Panc1 (cell line): ENCODE data around the gene CACNA1C. TPM values are rescaled to one million over a fixed set of nuclear protein-coding genes. Genes with fewer than 3 reads are reported as not detected.

Source experiments
- ATAC-seq: fragments of 200-7000 bp; cut with Tn5 transposase; 2 replicates; pipeline ENCODE4 v1.9.1; 2020; ENCODE audit warnings: mild to moderate bottlenecking, moderate library complexity
- BruUV-seq: library from RNA; stranded (reverse); fragments of 400-500 nt; replicated peaks from 2 replicates; lab custom pipeline; 2021; lab: Mats Ljungman, UMichigan
- CTCF ChIA-PET: fragments of 300-600 bp; sonication (Branson Sonifier 250); formaldehyde crosslinking; loops from one replicate; lab custom pipeline; 2022; ENCODE audit warnings: antibody characterized with exemption; lab: Charles Lee
- POLR2A ChIA-PET: fragments of 300-600 bp; sonication (Branson Sonifier 250); formaldehyde crosslinking; loops from one replicate; lab custom pipeline; 2022; ENCODE audit warnings: antibody characterized with exemption; lab: Charles Lee
- DNase-seq: peaks from one replicate; pipeline ENCODE4 v3.0.0-alpha.2; 2010; ENCODE audit warnings: low read depth, low spot score
- H3K27ac ChIP-seq: 2 replicates; pipeline ENCODE4 v1.5.1; 2011; ENCODE audit warnings: mild to moderate bottlenecking, low read length, inconsistent platforms
- H3K27me3 ChIP-seq: fragments of 200-500 bp; sonication (Bioruptor generic); 2 replicates; pipeline ENCODE4 v1.6.0; 2014; ENCODE audit warnings: low read length, inconsistent platforms; ENCODE audit not compliant: control insufficient read depth, insufficient read depth
- H3K36me3 ChIP-seq: fragments of 200-500 bp; sonication (Bioruptor generic); 2 replicates; pipeline ENCODE4 v1.5.1; 2014; ENCODE audit warnings: inconsistent platforms, mild to moderate bottlenecking, low read length, moderate library complexity; ENCODE audit not compliant: control insufficient read depth, insufficient read depth
- H3K4me1 ChIP-seq: 2 replicates; pipeline ENCODE4 v1.5.1; 2011; ENCODE audit warnings: inconsistent platforms, mild to moderate bottlenecking, low read length, moderate library complexity; ENCODE audit not compliant: control insufficient read depth, insufficient read depth
- H3K4me3 ChIP-seq, 2 experiments: 2 replicates each; pipeline ENCODE4 v1.5.1; 2011 to 2012; ENCODE audit warnings: low read depth in 2 of 2, low read length in 2 of 2, mild to moderate bottlenecking in 2 of 2, inconsistent platforms in 1 of 2, moderate library complexity in 1 of 2
- H3K9me3 ChIP-seq: fragments of 200-500 bp; sonication (Bioruptor generic); 2 replicates; pipeline ENCODE4 v1.5.1; 2014; ENCODE audit warnings: low read depth, mild to moderate bottlenecking, inconsistent platforms, low read length, moderate library complexity; ENCODE audit not compliant: control insufficient read depth, insufficient read depth
- POLR2AphosphoS5 ChIP-seq: IDR thresholded peaks from 2 replicates; pipeline ENCODE4 v1.6.1; 2012; ENCODE audit warnings: mild to moderate bottlenecking, low read depth, low read length, moderate library complexity
- SIN3A ChIP-seq: IDR thresholded peaks from 2 replicates; pipeline ENCODE4 v1.6.1; 2012; ENCODE audit warnings: low read depth, mild to moderate bottlenecking, low read length, moderate library complexity, borderline replicate concordance; ENCODE audit not compliant: insufficient read depth
- TCF7L2 ChIP-seq: IDR thresholded peaks from 2 replicates; pipeline ENCODE4 v1.6.1; 2011; ENCODE audit warnings: mild to moderate bottlenecking, low read depth, low read length, inconsistent platforms
- in situ Hi-C: cut with HindIII; loops from 2 replicates; pipeline ENCODE4 v1.10.0; 2016; ENCODE audit warnings: low sequenced_read_pairs, low pct_unique_long_range_greater_than_20kb
- intact Hi-C: fragments of 100-400 bp; cut with micrococcal nuclease; formaldehyde crosslinking; loops from one replicate; pipeline ENCODE4 v1.10.0; 2022; ENCODE audit not compliant: unreplicated experiment
- total RNA-seq: library from RNA; stranded (reverse); gene quantifications from one replicate; pipeline ENCODE4 v1.2.1, GENCODE V29; 2021; ENCODE audit not compliant: unreplicated experiment
- TF ChIP-seq, protein P1 (sequence below): fragments of 450-650 bp; IDR thresholded peaks from 2 replicates; pipeline ENCODE4 v1.5.1; 2017; ENCODE audit warnings: mild to moderate bottlenecking
- TF ChIP-seq, protein P2 (sequence below), 2 experiments: IDR thresholded peaks; 2 replicates each; pipeline ENCODE4 v1.6.1; 2011 to 2012; ENCODE audit warnings: low read depth in 2 of 2, control low read depth in 1 of 2, low read length in 1 of 2, mild to moderate bottlenecking in 1 of 2, moderate library complexity in 1 of 2; ENCODE audit not compliant: insufficient read depth in 1 of 2

CACNA1C gene
- total RNA-seq, 1 experiment from 2014 or later = 0.03 TPM

DNA sequence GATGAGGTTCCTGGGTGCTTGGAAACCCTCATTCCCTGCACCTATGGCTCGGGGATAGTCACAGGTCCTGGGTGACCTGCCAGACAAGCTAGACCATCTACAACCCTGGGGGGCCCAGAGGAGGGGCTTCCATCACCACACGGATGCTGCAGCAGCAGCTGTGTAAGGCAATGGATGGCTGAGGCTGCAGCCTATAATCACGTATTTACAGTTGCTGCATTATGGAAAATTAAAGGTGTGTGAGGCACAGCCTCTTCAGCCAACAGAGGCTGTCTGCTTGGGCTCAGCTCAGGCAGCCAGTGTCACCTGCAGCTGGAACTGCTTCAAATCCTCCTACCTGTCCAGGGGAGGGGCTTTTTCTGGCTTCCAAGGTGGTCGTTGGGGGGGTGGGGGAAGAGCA, 268.1 kb downstream of the CACNA1C start:
- in situ Hi-C loops = no loop called here
- ChIA-PET CTCF (no interaction called here), POLR2A (interaction anchor here (0.6 kb wide), 1 partner anchor 45 kb away, joined by 10 read pairs; no protein-coding TSS in a partner anchor)
- ATAC-seq = no peak
- BruUV-seq = no TSS peak
- DNase-seq = no peak
- Histone ChIP-seq H3K4me1 (no peaks in the 10 kb centered on the region), H3K9me3 (no peaks in the 10 kb centered on the region), H3K36me3 (no peaks in the 10 kb centered on the region), H3K27ac (no peak overlapping the region), H3K27me3 (peaks cover 2% of the 10 kb centered on the region; the same call in 1 of the 2 replicates), H3K4me3 (no peak overlapping the region)
- intact Hi-C loops = no loop called here
- TF ChIP-seq SIN3A (no peak), POLR2AphosphoS5 (no peak), TCF7L2 (no peak)
- TF ChIP-seq, protein P1, sequence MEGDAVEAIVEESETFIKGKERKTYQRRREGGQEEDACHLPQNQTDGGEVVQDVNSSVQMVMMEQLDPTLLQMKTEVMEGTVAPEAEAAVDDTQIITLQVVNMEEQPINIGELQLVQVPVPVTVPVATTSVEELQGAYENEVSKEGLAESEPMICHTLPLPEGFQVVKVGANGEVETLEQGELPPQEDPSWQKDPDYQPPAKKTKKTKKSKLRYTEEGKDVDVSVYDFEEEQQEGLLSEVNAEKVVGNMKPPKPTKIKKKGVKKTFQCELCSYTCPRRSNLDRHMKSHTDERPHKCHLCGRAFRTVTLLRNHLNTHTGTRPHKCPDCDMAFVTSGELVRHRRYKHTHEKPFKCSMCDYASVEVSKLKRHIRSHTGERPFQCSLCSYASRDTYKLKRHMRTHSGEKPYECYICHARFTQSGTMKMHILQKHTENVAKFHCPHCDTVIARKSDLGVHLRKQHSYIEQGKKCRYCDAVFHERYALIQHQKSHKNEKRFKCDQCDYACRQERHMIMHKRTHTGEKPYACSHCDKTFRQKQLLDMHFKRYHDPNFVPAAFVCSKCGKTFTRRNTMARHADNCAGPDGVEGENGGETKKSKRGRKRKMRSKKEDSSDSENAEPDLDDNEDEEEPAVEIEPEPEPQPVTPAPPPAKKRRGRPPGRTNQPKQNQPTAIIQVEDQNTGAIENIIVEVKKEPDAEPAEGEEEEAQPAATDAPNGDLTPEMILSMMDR = no peak
- TF ChIP-seq, protein P2, sequence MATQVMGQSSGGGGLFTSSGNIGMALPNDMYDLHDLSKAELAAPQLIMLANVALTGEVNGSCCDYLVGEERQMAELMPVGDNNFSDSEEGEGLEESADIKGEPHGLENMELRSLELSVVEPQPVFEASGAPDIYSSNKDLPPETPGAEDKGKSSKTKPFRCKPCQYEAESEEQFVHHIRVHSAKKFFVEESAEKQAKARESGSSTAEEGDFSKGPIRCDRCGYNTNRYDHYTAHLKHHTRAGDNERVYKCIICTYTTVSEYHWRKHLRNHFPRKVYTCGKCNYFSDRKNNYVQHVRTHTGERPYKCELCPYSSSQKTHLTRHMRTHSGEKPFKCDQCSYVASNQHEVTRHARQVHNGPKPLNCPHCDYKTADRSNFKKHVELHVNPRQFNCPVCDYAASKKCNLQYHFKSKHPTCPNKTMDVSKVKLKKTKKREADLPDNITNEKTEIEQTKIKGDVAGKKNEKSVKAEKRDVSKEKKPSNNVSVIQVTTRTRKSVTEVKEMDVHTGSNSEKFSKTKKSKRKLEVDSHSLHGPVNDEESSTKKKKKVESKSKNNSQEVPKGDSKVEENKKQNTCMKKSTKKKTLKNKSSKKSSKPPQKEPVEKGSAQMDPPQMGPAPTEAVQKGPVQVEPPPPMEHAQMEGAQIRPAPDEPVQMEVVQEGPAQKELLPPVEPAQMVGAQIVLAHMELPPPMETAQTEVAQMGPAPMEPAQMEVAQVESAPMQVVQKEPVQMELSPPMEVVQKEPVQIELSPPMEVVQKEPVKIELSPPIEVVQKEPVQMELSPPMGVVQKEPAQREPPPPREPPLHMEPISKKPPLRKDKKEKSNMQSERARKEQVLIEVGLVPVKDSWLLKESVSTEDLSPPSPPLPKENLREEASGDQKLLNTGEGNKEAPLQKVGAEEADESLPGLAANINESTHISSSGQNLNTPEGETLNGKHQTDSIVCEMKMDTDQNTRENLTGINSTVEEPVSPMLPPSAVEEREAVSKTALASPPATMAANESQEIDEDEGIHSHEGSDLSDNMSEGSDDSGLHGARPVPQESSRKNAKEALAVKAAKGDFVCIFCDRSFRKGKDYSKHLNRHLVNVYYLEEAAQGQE (IDR thresholded peaks at IDR 0.05; ENCODE audit: insufficient read depth in 1 of 2, low read depth in 2 of 2, low read length in 1 of 2) = no peak

DNA sequence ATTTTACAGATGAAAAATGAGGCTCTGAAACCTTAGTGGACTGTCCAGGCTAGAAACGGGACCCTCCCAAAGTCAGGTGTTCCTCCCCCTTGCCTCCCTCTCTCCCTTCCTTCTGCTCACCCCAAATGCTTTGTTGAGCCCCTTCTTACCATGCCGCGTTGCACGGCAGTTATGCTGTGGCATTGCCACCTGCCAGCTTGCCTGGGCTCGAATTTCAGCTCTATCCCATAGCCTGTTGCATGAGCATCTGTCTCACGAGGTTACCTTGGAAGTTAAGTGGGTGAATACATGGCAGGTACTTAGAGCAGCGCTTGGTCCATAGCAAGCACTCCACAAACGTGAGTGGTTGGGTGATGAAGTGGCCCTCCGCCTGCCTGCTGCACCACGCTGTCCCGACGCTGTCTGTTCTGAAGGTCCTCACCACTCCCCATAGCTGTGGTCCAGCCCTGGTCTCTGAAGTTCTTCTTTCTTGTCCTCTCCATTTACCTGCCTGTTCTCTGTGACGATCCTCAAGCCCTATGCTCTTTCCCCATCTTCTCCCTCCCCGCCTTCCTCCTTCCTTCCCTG, 269.9 kb downstream of the CACNA1C start:
- intact Hi-C loops (no loop called here), in situ Hi-C loops (no loop called here)
- POLR2A ChIA-PET = no interaction called here
- BruUV-seq = no TSS peak
- Histone ChIP-seq H3K27ac (no peak overlapping the region), H3K27me3 (peaks cover 2% of the 10 kb centered on the region; the same call in 1 of the 2 replicates), H3K9me3 (no peaks in the 10 kb centered on the region), H3K36me3 (no peaks in the 10 kb centered on the region), H3K4me1 (no peaks in the 10 kb centered on the region), H3K4me3 (no peak overlapping the region)
- DNase-seq = no peak
- ATAC-seq = no peak
- CTCF ChIA-PET = no interaction called here
- TF ChIP-seq, protein P2 (IDR thresholded peaks at IDR 0.05; ENCODE audit: insufficient read depth in 1 of 2, low read depth in 2 of 2, low read length in 1 of 2) = no peak
- TF ChIP-seq SIN3A (no peak), POLR2AphosphoS5 (no peak), TCF7L2 (no peak)
- TF ChIP-seq, protein P1 = no peak
